H1 (cell line): ENCODE measurements around the gene RUVBL1. TPM values are rescaled to one million over a fixed set of nuclear protein-coding genes. Genes with fewer than 3 reads are reported as not detected.

ENCODE experiments used
- CTCF ChIA-PET: fragments of 300-600 bp; sonication (Branson Sonifier 250); formaldehyde crosslinking; loops from one replicate; lab custom pipeline; 2021; ENCODE audit not compliant: partially characterized antibody; lab: Charles Lee
- POLR2A ChIA-PET: fragments of 300-600 bp; sonication (Branson Sonifier 250); formaldehyde crosslinking; loops from one replicate; lab custom pipeline; 2021; ENCODE audit warnings: inconsistent platforms; ENCODE audit not compliant: partially characterized antibody; lab: Charles Lee
- DNase-seq, 2 experiments: peaks; one replicate each; pipeline versions ENCODE4 v3.0.0 to v3.0.0-alpha.2; 2010 to 2022; ENCODE audit warnings: low spot score in 2 of 2, low read depth in 1 of 2, mixed read lengths in 1 of 2
- FAIRE-seq: peaks from 2 replicates; lab custom pipeline; 2011; peaks lifted over from hg19 to GRCh38; lab: Jason Lieb, UNC
- H2AFZ ChIP-seq: 2 replicates; pipeline ENCODE4 v1.8.1; 2012; ENCODE audit warnings: low read length, inconsistent platforms
- H2AK5ac ChIP-seq: 2 replicates; pipeline ENCODE4 v1.6.1; 2013; ENCODE audit warnings: low read depth, low read length
- H2BK120ac ChIP-seq: replicated peaks from 2 replicates; pipeline ENCODE3; 2013; ENCODE audit warnings: low read depth, low read length, inconsistent platforms
- H2BK12ac ChIP-seq: 2 replicates; pipeline ENCODE4 v1.6.1; 2013; ENCODE audit warnings: low read depth, low read length
- H2BK15ac ChIP-seq: 2 replicates; pipeline ENCODE4 v1.6.1; 2013; ENCODE audit warnings: low read length
- H2BK20ac ChIP-seq: 2 replicates; pipeline ENCODE4 v1.6.1; 2013; ENCODE audit warnings: low read length
- H2BK5ac ChIP-seq: 2 replicates; pipeline ENCODE4 v1.6.1; 2013; ENCODE audit warnings: low read depth, low read length
- H3K14ac ChIP-seq: 2 replicates; pipeline ENCODE4 v1.6.1; 2013; ENCODE audit warnings: inconsistent platforms; ENCODE audit not compliant: insufficient read length
- H3K18ac ChIP-seq: 2 replicates; pipeline ENCODE4 v1.6.1; 2013; ENCODE audit warnings: low read length; ENCODE audit errors: extremely low read depth
- H3K23ac ChIP-seq: 2 replicates; pipeline ENCODE4 v1.6.1; 2013; ENCODE audit warnings: inconsistent platforms; ENCODE audit not compliant: insufficient read length
- H3K23me2 ChIP-seq: 2 replicates; pipeline ENCODE4 v1.6.1; 2013; ENCODE audit warnings: low read depth, low read length
- H3K27ac ChIP-seq: 2 replicates; pipeline ENCODE4 v1.6.1; 2011; ENCODE audit warnings: low read depth, low read length, inconsistent platforms
- H3K27me3 ChIP-seq, 4 experiments: replicated peaks in 1 of 4; 1 replicate in 1 of 4; 2 replicates in 3 of 4; pipeline versions ENCODE4 v1.6.1 to v1.8.1; 2011 to 2013; ENCODE audit warnings: low read length in 3 of 4, mild to moderate bottlenecking in 3 of 4, inconsistent platforms in 2 of 4, mixed read lengths in 2 of 4, moderate library complexity in 1 of 4; ENCODE audit not compliant: control insufficient read depth in 3 of 4, insufficient read depth in 3 of 4; ENCODE audit errors: extremely low read depth in 1 of 4
- H3K36me3 ChIP-seq, 4 experiments: 2 replicates each; pipeline versions ENCODE4 v1.6.1 to v1.8.1; 2011 to 2013; ENCODE audit warnings: mild to moderate bottlenecking in 4 of 4, low read length in 3 of 4, moderate library complexity in 2 of 4, control low read depth in 1 of 4, inconsistent platforms in 1 of 4; ENCODE audit not compliant: insufficient read depth in 4 of 4, control insufficient read depth in 2 of 4
- H3K4ac ChIP-seq: replicated peaks from 2 replicates; pipeline ENCODE3; 2013; ENCODE audit warnings: low read length, low read depth, mixed read lengths, inconsistent platforms; ENCODE audit not compliant: insufficient read length
- H3K4me1 ChIP-seq, 4 experiments: replicated peaks in 1 of 4; 1 replicate in 1 of 4; 2 replicates in 3 of 4; pipeline versions ENCODE4 v1.6.1 to v1.8.1; 2011 to 2013; ENCODE audit warnings: low read length in 3 of 4, inconsistent platforms in 2 of 4, mixed read lengths in 1 of 4; ENCODE audit not compliant: insufficient read depth in 4 of 4, control insufficient read depth in 3 of 4
- H3K4me2 ChIP-seq, 2 experiments: 2 replicates each; pipeline versions ENCODE4 v1.6.1 to v1.8.1; 2011 to 2013; ENCODE audit warnings: low read depth in 2 of 2, low read length in 2 of 2, control low read depth in 1 of 2, inconsistent platforms in 1 of 2, mild to moderate bottlenecking in 1 of 2; ENCODE audit not compliant: insufficient read depth in 1 of 2
- H3K4me3 ChIP-seq, 4 experiments: fragments of 200-600, 300-600 bp in 1 of 4; sonication (generic), shearing (Covaris generic), sonication (Bioruptor Twin) in 1 of 4; 2 replicates each; pipeline versions ENCODE4 v1.5.1 to v1.8.1; 2011 to 2016; ENCODE audit warnings: low read length in 4 of 4, low read depth in 3 of 4, control low read depth in 2 of 4, inconsistent platforms in 2 of 4, mild to moderate bottlenecking in 2 of 4, mixed read lengths in 1 of 4, moderate library complexity in 1 of 4; ENCODE audit not compliant: insufficient read depth in 2 of 4; ENCODE audit errors: extremely low read depth in 1 of 4
- H3K56ac ChIP-seq: replicated peaks from 2 replicates; pipeline ENCODE3; 2013; ENCODE audit warnings: low read depth, mild to moderate bottlenecking, mixed read lengths, low read length, inconsistent platforms; ENCODE audit not compliant: insufficient read length
- H3K79me1 ChIP-seq: 2 replicates; pipeline ENCODE4 v1.6.1; 2013; ENCODE audit warnings: low read depth, low read length, control low read depth
- H3K79me2 ChIP-seq, 2 experiments: 2 replicates each; pipeline versions ENCODE4 v1.6.1 to v1.8.1; 2012 to 2013; ENCODE audit warnings: low read length in 2 of 2, mild to moderate bottlenecking in 2 of 2, inconsistent platforms in 1 of 2; ENCODE audit not compliant: insufficient read depth in 2 of 2, control insufficient read depth in 1 of 2
- H3K9ac ChIP-seq, 4 experiments: replicated peaks in 1 of 4; 1 replicate in 1 of 4; 2 replicates in 3 of 4; pipeline versions ENCODE4 v1.6.1 to v1.8.1; 2011 to 2013; ENCODE audit warnings: low read depth in 3 of 4, low read length in 3 of 4, control low read depth in 2 of 4, mild to moderate bottlenecking in 2 of 4, moderate library complexity in 2 of 4, inconsistent platforms in 1 of 4; ENCODE audit errors: extremely low read depth in 1 of 4
- H3K9me3 ChIP-seq, 2 experiments: 2 replicates each; pipeline versions ENCODE4 v1.6.1 to v1.8.1; 2012 to 2013; ENCODE audit warnings: mild to moderate bottlenecking in 2 of 2, moderate library complexity in 2 of 2, control low read depth in 1 of 2, inconsistent platforms in 1 of 2, low read depth in 1 of 2, low read length in 1 of 2, mixed read lengths in 1 of 2; ENCODE audit not compliant: insufficient read depth in 2 of 2
- H4K20me1 ChIP-seq, 2 experiments: replicated peaks in 1 of 2; 2 replicates each; pipeline versions ENCODE3 to v1.8.1; 2011 to 2013; ENCODE audit warnings: inconsistent platforms in 2 of 2, low read length in 2 of 2, mild to moderate bottlenecking in 1 of 2; ENCODE audit not compliant: insufficient read depth in 2 of 2, control insufficient read depth in 1 of 2
- H4K5ac ChIP-seq: 2 replicates; pipeline ENCODE4 v1.6.1; 2013; ENCODE audit warnings: low read length, low read depth, mixed read lengths, inconsistent platforms; ENCODE audit not compliant: insufficient read length
- H4K8ac ChIP-seq: 2 replicates; pipeline ENCODE4 v1.8.0; 2013; ENCODE audit warnings: mild to moderate bottlenecking, moderate library complexity, low read length, inconsistent platforms; ENCODE audit not compliant: insufficient read depth; ENCODE audit errors: extremely low read depth
- H4K91ac ChIP-seq: replicated peaks from 2 replicates; pipeline ENCODE3; 2013; ENCODE audit warnings: low read length, mixed read lengths, inconsistent platforms; ENCODE audit not compliant: insufficient read length
- ASH2L ChIP-seq: fragments of 200-600, 300-600 bp; sonication (generic); IDR thresholded peaks from one replicate; pipeline ENCODE4 v1.7.1; 2017; ENCODE audit warnings: low read length
- BACH1 ChIP-seq: IDR thresholded peaks from 2 replicates; pipeline ENCODE4 v1.6.1; 2012; ENCODE audit warnings: low read length, improper control_type of control experiment
- CBX5 ChIP-seq: fragments of 300-800, 300-1000 bp; sonication (generic); IDR thresholded peaks from 2 replicates; pipeline ENCODE4 v1.7.1; 2016; ENCODE audit warnings: antibody characterized with exemption, low read length, low read depth
- JUN ChIP-seq: IDR thresholded peaks from 2 replicates; pipeline ENCODE4 v1.6.1; 2011; ENCODE audit warnings: low read depth, mild to moderate bottlenecking, improper control_type of control experiment, low read length
- NANOG ChIP-seq: IDR thresholded peaks from 2 replicates; pipeline ENCODE4 v1.6.1; 2011; ENCODE audit warnings: low read length, low read depth, mild to moderate bottlenecking, inconsistent platforms; ENCODE audit not compliant: insufficient read depth, poor library complexity, severe bottlenecking
- POLR2AphosphoS5 ChIP-seq: IDR thresholded peaks from 2 replicates; pipeline ENCODE4 v1.6.1; 2011; ENCODE audit warnings: low read depth, low read length
- SP2 ChIP-seq: IDR thresholded peaks from 2 replicates; pipeline ENCODE4 v1.6.1; 2012; ENCODE audit warnings: mild to moderate bottlenecking, low read length, inconsistent platforms
- SP4 ChIP-seq: IDR thresholded peaks from 2 replicates; pipeline ENCODE4 v1.6.1; 2012; ENCODE audit warnings: low read length, inconsistent platforms
- TCF12 ChIP-seq: IDR thresholded peaks from 2 replicates; pipeline ENCODE4 v1.6.1; 2011; ENCODE audit warnings: low read depth, mild to moderate bottlenecking, low read length
- WGBS, 2 experiments: shearing (Covaris generic) in 1 of 2; methylation state at CpG; one replicate each; pipeline versions ENCODE4 v1.1.6 to v1.1.7; 2013 to 2015; ENCODE audit warnings: low lambda C conversion rate in 2 of 2, mixed read lengths in 2 of 2, inconsistent platforms in 1 of 2, low coverage in 1 of 2, missing lambda C conversion rate in 1 of 2; ENCODE audit not compliant: insufficient replicate concordance in 2 of 2, insufficient coverage in 1 of 2, insufficient read length in 1 of 2; ENCODE audit errors: extremely low coverage in 1 of 2, missing lambda C conversion rate in 1 of 2; 5-methylcytosine and 5-hydroxymethylcytosine counted together
- long read RNA-seq, 2 experiments: library from RNA in 1 of 2; library from capped mRNA in 1 of 2; stranded (forward); transcript quantifications; one replicate each; pipeline ENCODE4 v2.0.0, GENCODE V29; 2021; ENCODE audit warnings: inconsistent platforms in 1 of 2
- polyA minus RNA-seq, 3 experiments: library from RNA; depleted of rRNA, polyadenylated mRNA; stranded (reverse); fragments of >200 nt; gene quantifications; 1 replicate in 2 of 3; 2 replicates in 1 of 3; pipeline ENCODE4 v1.2.3, GENCODE V29; 2011
- polyA plus RNA-seq, 7 experiments: library from polyadenylated mRNA; depleted of rRNA in 3 of 7; stranded (reverse) in 5 of 7; unstranded in 2 of 7; fragments of >200 nt in 5 of 7; fragments of 200-250 nt in 2 of 7; gene quantifications; 1 replicate in 5 of 7; 2 replicates in 1 of 7; 4 replicates in 1 of 7; pipeline versions ENCODE4 v1.2.1 to v1.2.3, GENCODE V29; 2011 to 2013; ENCODE audit warnings: missing spikeins in 2 of 7, mixed read lengths in 2 of 7
- total RNA-seq: library from RNA; stranded (reverse); fragmentation: NEBNext Ultra II Directional; extraction: Animal tissue kit (Norgen Biotek cat#: 25700); gene quantifications from 2 replicates; pipeline ENCODE4 v1.2.1, GENCODE V29; 2021

Gene RUVBL1
- total RNA-seq (131 and 135 TPM in 2 replicates), polyA plus RNA-seq (2011; rRNA removed) (112 and 113 TPM in 2 replicates), polyA minus RNA-seq (2011; rRNA and poly(A)+ RNA removed) (78.8 and 104 TPM in 2 replicates)
- polyA plus RNA-seq (2011; cell fraction: cytosol; rRNA removed), result 155 TPM
- polyA plus RNA-seq (2011; cell fraction: nucleus; rRNA removed), result 102 TPM
- polyA plus RNA-seq (2012, experiment 1 of 2), result 147 to 169 TPM (median 163 TPM) in 4 replicates
- polyA plus RNA-seq (2012, experiment 2 of 2), result 94.8 TPM
- 76.0 TPM for polyA plus RNA-seq (2013, experiment 1 of 2)
- polyA plus RNA-seq (2013, experiment 2 of 2), result 74.4 TPM
- 81.2 TPM for polyA minus RNA-seq (2011; cell fraction: cytosol; rRNA and poly(A)+ RNA removed)
- polyA minus RNA-seq (2011; cell fraction: nucleus; rRNA and poly(A)+ RNA removed), result 68.8 TPM
- long read RNA-seq, experiment 1, full-length matches to known transcripts, result 46 of 141 reads
- long read RNA-seq, experiment 1, partial matches to known transcripts, result 83 of 141 reads
- long read RNA-seq, experiment 1, other reads (novel, unspliced or antisense), result 12 of 141 reads
- long read RNA-seq, experiment 2, transcript RUVBL1-201 (11 exons, 1,761 nt), result major isoform, 202 of 241 reads
- long read RNA-seq, experiment 2, partial matches to known transcripts, result 27 of 241 reads
- long read RNA-seq, experiment 2, other reads (novel, unspliced or antisense), result 12 of 241 reads

- H2BK120ac ChIP-seq, result no peak within 1 kb of the TSS
- H4K5ac ChIP-seq, result peak within 1 kb of the TSS; percentile 89
- no peaks in the 10 kb centered on the region for H4K20me1 ChIP-seq
- peaks cover 9 to 30% of the 10 kb centered on the region in 2 experiments for H3K79me2 ChIP-seq
- no peak within 1 kb of the TSS for H3K23ac ChIP-seq
- H3K23me2 ChIP-seq, result peaks cover 2% of the 10 kb centered on the region; the same call in 1 of the 2 replicates
- H2BK20ac ChIP-seq, result no peak within 1 kb of the TSS
- H3K79me1 ChIP-seq, result peaks cover 4% of the 10 kb centered on the region; the same call in 1 of the 2 replicates
- peak within 1 kb of the TSS; percentile 74 to 77 for H3K4me2 ChIP-seq
- peak within 1 kb of the TSS; percentile 97; the same call in 1 of the 2 replicates for H4K8ac ChIP-seq
- peak within 1 kb of the TSS; percentile 97 for H3K18ac ChIP-seq
- DNase-seq (peak; percentile 90 to 94), FAIRE-seq (peak; percentile 7)
- peaks cover 0 to 4% (median 0%) of the 10 kb centered on the region in 4 experiments; a peak in 1 of 7 replicates for H3K27me3 ChIP-seq
- H3K56ac ChIP-seq, result peak within 1 kb of the TSS; percentile 86
- no peak within 1 kb of the TSS for H2BK15ac ChIP-seq
- POLR2A ChIA-PET, result interaction anchor here (0.6 to 2.2 kb wide), 23 partner anchors 9 to 366 kb away, joined by 3 to 13 read pairs (median 4); partner anchors contain the start of gene EEFSEC
- 8% methylated on average over 41 of the region's 47 CpGs; no CpG with 5 or more reads in 1 of the 2 experiments for WGBS, 2 experiments
- CTCF ChIA-PET, result interaction anchor here (0.9 to 3.0 kb wide), 6 partner anchors 10 to 102 kb away, joined by 3 to 10 read pairs (median 4); no protein-coding TSS in a partner anchor
- H2AFZ ChIP-seq, result peak within 1 kb of the TSS; percentile 97
- H3K27ac ChIP-seq, result peak within 1 kb of the TSS; percentile 95
- H3K4me1 ChIP-seq, result no peaks in the 10 kb centered on the region; a peak in 2 of 7 replicates
- H3K14ac ChIP-seq, result no peak within 1 kb of the TSS
- H3K36me3 ChIP-seq, result peaks cover 0 to 9% (median 2%) of the 10 kb centered on the region in 4 experiments; a peak in 4 of 8 replicates
- peak within 1 kb of the TSS; percentile 75 for H4K91ac ChIP-seq
- H2BK5ac ChIP-seq, result peak within 1 kb of the TSS; percentile 98
- no peaks in the 10 kb centered on the region for H3K9me3 ChIP-seq
- H3K9ac ChIP-seq, result peak within 1 kb of the TSS; percentile 75 to 98 (median 96)
- H2BK12ac ChIP-seq, result 0 out of 2 replicates have a peak within 1 kb of the TSS, but pooled peaks have one; percentile 43
- no peak within 1 kb of the TSS for H2AK5ac ChIP-seq
- peak within 1 kb of the TSS; percentile 90 for H3K4ac ChIP-seq
- peak within 1 kb of the TSS; percentile 93 to 96 (median 95) for H3K4me3 ChIP-seq
- TF ChIP-seq BACH1 (no peak), CBX5 (no peak), TCF12 (no peak), SP2 (peak; percentile 86), NANOG (no peak), ASH2L (peak; percentile 43), JUN (no peak), SP4 (0 out of 2 replicates have a peak, but pooled peaks have one; percentile 65), POLR2AphosphoS5 (peak; percentile 57)
Measured at GRCh38 chr3:128123538-128124368, at the start of gene RUVBL1. TSS of gene RUVBL1 (minus strand) at chr3:128123812. CDS start at chr3:128123724, 88 bp downstream.
